OCI-LY7 (cell line): Measurements from ENCODE around the gene HRH3. TPM values are rescaled to one million over a fixed set of nuclear protein-coding genes. Genes with fewer than 3 reads are reported as not detected.

Experiments used
- BruUV-seq: library from RNA; stranded (reverse); fragments of 400-500 nt; replicated peaks from 2 replicates; lab custom pipeline; 2021; lab: Mats Ljungman, UMichigan
- CTCF ChIA-PET: fragments of 300-600 bp; sonication (Branson Sonifier 250); formaldehyde crosslinking; loops from one replicate; lab custom pipeline; 2022; ENCODE audit warnings: antibody characterized with exemption; ENCODE audit not compliant: unreplicated experiment; lab: Charles Lee
- POLR2A ChIA-PET: fragments of 300-600 bp; sonication (Branson Sonifier 250); formaldehyde crosslinking; loops from one replicate; lab custom pipeline; 2022; ENCODE audit warnings: antibody characterized with exemption; lab: Charles Lee
- DNase-seq: peaks from one replicate; pipeline ENCODE4 v3.0.0-alpha.2; 2015; ENCODE audit warnings: low spot score
- H2AFZ ChIP-seq: fragments of 200-600 bp; sonication (generic), shearing (Covaris generic); 2 replicates; pipeline ENCODE4 v1.6.1; 2014; ENCODE audit warnings: mild to moderate bottlenecking, antibody characterized with exemption, low read length, moderate library complexity
- H3K27ac ChIP-seq: fragments of 200-600 bp; sonication (generic); 2 replicates; pipeline ENCODE4 v1.5.1; 2014; ENCODE audit warnings: mixed run types, low read depth, mild to moderate bottlenecking, moderate library complexity, low read length, inconsistent platforms; ENCODE audit not compliant: poor library complexity, severe bottlenecking
- H3K36me3 ChIP-seq: fragments of 200-600 bp; sonication (generic); 2 replicates; pipeline ENCODE4 v1.6.1; 2014; ENCODE audit warnings: mild to moderate bottlenecking, antibody characterized with exemption, low read length, moderate library complexity, mixed read lengths; ENCODE audit not compliant: insufficient read depth
- H3K4me1 ChIP-seq: fragments of 200-600 bp; sonication (generic); 2 replicates; pipeline ENCODE4 v1.5.1; 2014; ENCODE audit warnings: mild to moderate bottlenecking, low read length; ENCODE audit not compliant: insufficient read depth, poor library complexity, severe bottlenecking
- H3K4me2 ChIP-seq: fragments of 200-600 bp; sonication (generic); 2 replicates; pipeline ENCODE4 v1.6.1; 2014; ENCODE audit warnings: mild to moderate bottlenecking, low read length
- H3K4me3 ChIP-seq: fragments of 200-600 bp; sonication (generic); 2 replicates; pipeline ENCODE4 v1.5.1; 2014; ENCODE audit warnings: mild to moderate bottlenecking, low read depth, low read length; ENCODE audit not compliant: poor library complexity, severe bottlenecking
- H3K79me2 ChIP-seq: fragments of 200-600 bp; sonication (generic); 2 replicates; pipeline ENCODE4 v1.6.1; 2016; ENCODE audit warnings: low read depth, mild to moderate bottlenecking, low read length, moderate library complexity, mixed read lengths; ENCODE audit not compliant: insufficient read depth
- H3K9me2 ChIP-seq: fragments of 200-600 bp; sonication (generic); 2 replicates; pipeline ENCODE4 v1.6.1; 2016; ENCODE audit warnings: mild to moderate bottlenecking, low read length, mixed read lengths; ENCODE audit not compliant: insufficient read depth
- H3K9me3 ChIP-seq: fragments of 200-600 bp; sonication (generic); 2 replicates; pipeline ENCODE4 v1.6.1; 2014; ENCODE audit warnings: mild to moderate bottlenecking, mixed run types, low read length, mixed read lengths
- H4K20me1 ChIP-seq: fragments of 200-600 bp; sonication (generic); 2 replicates; pipeline ENCODE4 v1.6.1; 2014; ENCODE audit warnings: mild to moderate bottlenecking, antibody characterized with exemption, low read length, moderate library complexity, mixed read lengths; ENCODE audit not compliant: insufficient read depth
- EZH2phosphoT487 ChIP-seq: fragments of 200-600 bp; sonication (generic); IDR thresholded peaks from 2 replicates; pipeline ENCODE4 v1.6.1; 2018; ENCODE audit warnings: low read depth, borderline replicate concordance, mild to moderate bottlenecking, mixed run types, antibody characterized with exemption, low read length, moderate library complexity, mixed read lengths
- intact Hi-C: fragments of 100-400 bp; cut with micrococcal nuclease; formaldehyde crosslinking; loops from one replicate; pipeline ENCODE4 v1.10.0; 2022; ENCODE audit not compliant: unreplicated experiment
- total RNA-seq, 2 experiments: library from RNA; depleted of rRNA in 1 of 2; stranded (reverse); fragments of >200 nt in 1 of 2; shearing (Covaris generic) in 1 of 2; gene quantifications; 2 replicates each; pipeline ENCODE4 v1.2.3, GENCODE V29; 2014 to 2022
- TF ChIP-seq, protein P1 (sequence below): fragments of 200-600 bp; sonication (generic); conservative IDR thresholded peaks from 2 replicates; pipeline ENCODE4 v1.5.1; 2014; ENCODE audit warnings: mild to moderate bottlenecking, antibody characterized with exemption, low read length, moderate library complexity, mixed read lengths

HRH3 gene
- total RNA-seq, 2 experiments from 2014 or later: not detected

GRCh38 chr20:62183426-62184142 is 36.5 kb downstream of the HRH3 start:
- POLR2A ChIA-PET: no interaction called here
- no peaks in the 10 kb centered on the region for H3K9me2 ChIP-seq
- peak overlapping the region; percentile 100 for H3K4me2 ChIP-seq
- TF ChIP-seq, protein P1, sequence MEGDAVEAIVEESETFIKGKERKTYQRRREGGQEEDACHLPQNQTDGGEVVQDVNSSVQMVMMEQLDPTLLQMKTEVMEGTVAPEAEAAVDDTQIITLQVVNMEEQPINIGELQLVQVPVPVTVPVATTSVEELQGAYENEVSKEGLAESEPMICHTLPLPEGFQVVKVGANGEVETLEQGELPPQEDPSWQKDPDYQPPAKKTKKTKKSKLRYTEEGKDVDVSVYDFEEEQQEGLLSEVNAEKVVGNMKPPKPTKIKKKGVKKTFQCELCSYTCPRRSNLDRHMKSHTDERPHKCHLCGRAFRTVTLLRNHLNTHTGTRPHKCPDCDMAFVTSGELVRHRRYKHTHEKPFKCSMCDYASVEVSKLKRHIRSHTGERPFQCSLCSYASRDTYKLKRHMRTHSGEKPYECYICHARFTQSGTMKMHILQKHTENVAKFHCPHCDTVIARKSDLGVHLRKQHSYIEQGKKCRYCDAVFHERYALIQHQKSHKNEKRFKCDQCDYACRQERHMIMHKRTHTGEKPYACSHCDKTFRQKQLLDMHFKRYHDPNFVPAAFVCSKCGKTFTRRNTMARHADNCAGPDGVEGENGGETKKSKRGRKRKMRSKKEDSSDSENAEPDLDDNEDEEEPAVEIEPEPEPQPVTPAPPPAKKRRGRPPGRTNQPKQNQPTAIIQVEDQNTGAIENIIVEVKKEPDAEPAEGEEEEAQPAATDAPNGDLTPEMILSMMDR: no peak
- TF ChIP-seq EZH2phosphoT487: no peak
- H3K27ac ChIP-seq: peak overlapping the region; percentile 83
- H3K36me3 ChIP-seq: no peaks in the 10 kb centered on the region
- intact Hi-C loops: no loop called here
- peaks cover 22% of the 10 kb centered on the region for H3K4me1 ChIP-seq
- peak overlapping the region; percentile 35; the same call in 1 of the 2 replicates for H2AFZ ChIP-seq
- no peaks in the 10 kb centered on the region for H3K9me3 ChIP-seq
- H3K4me3 ChIP-seq: peak overlapping the region; percentile 91
- H3K79me2 ChIP-seq: peaks cover 50% of the 10 kb centered on the region
- CTCF ChIA-PET: no interaction called here
- no TSS peak for BruUV-seq
- H4K20me1 ChIP-seq: no peaks in the 10 kb centered on the region
- no peak for DNase-seq

GRCh38 chr20:62182469-62183425 is 37.3 kb downstream of the HRH3 start, which contains the start of gene MTG2:
TSS of gene MTG2 (plus strand) at chr20:62183028. CDS start at chr20:62193421, 10,393 bp downstream.
- POLR2A ChIA-PET: no interaction called here
- Histone ChIP-seq H2AFZ (peak within 1 kb of the TSS; percentile 62; the same call in 1 of the 2 replicates), H4K20me1 (no peaks in the 10 kb centered on the region), H3K79me2 (peaks cover 42% of the 10 kb centered on the region), H3K4me2 (peak within 1 kb of the TSS; percentile 100), H3K9me3 (no peaks in the 10 kb centered on the region), H3K4me3 (peak within 1 kb of the TSS; percentile 91), H3K9me2 (no peaks in the 10 kb centered on the region), H3K27ac (peak within 1 kb of the TSS; percentile 83), H3K36me3 (no peaks in the 10 kb centered on the region), H3K4me1 (peaks cover 18% of the 10 kb centered on the region)
- intact Hi-C loops: loop anchor here (1.0 kb wide), 1 partner anchor 39 kb away; the partner anchor contains the start of genes PSMA7 and SS18L1
- DNase-seq: peak; percentile 98
- CTCF ChIA-PET: interaction anchor here (0.6 kb wide), 1 partner anchor 179 kb away, joined by 3 read pairs; no protein-coding TSS in a partner anchor
- TF ChIP-seq EZH2phosphoT487: no peak
- TF ChIP-seq, protein P1: no peak; the same call in 1 of the 2 replicates
- TSS peak; percentile 74 for BruUV-seq
